ENCODE measurements around the gene FCER2.

Gene FCER2

GRCh38 chr19:7699417-7700401 is 2.2 kb downstream of the FCER2 start:
- no peak for DNase-seq

- DNase-seq = no peak
These were observed 2.9 kb downstream of the FCER2 start for GRCh38 chr19:7699003-7699402.

- DNase-seq = no peak
These were observed 3.3 kb downstream of the FCER2 start for GRCh38 chr19:7698583-7698982.

- no peak for DNase-seq
These were observed 4.1 kb downstream of the FCER2 start for GRCh38 chr19:7697721-7698287.

GRCh38 chr19:7694499-7694898 is 7.4 kb downstream of the FCER2 start:
- DNase-seq = no peak

GRCh38 chr19:7692417-7693088 is 9.4 kb downstream of the FCER2 start:
- no peak for DNase-seq

- DNase-seq = no peak
These were observed 10.4 kb downstream of the FCER2 start for GRCh38 chr19:7691497-7691896.

- DNase-seq = no peak
These were observed 11.1 kb downstream of the FCER2 start for GRCh38 chr19:7690779-7691258.

GRCh38 chr19:7689165-7689564 is 12.8 kb downstream of the FCER2 start:
- no peak for DNase-seq

- DNase-seq = no peak
These were observed 14.8 kb downstream of the FCER2 start for GRCh38 chr19:7687177-7687576.

GRCh38 chr19:7685546-7686445 is 16.1 kb downstream of the FCER2 start:
- DNase-seq = no peak

- no peak for DNase-seq
These were observed 19.6 kb downstream of the FCER2 start for GRCh38 chr19:7682175-7682855.

- DNase-seq = no peak
These were observed 20.4 kb downstream of the FCER2 start for GRCh38 chr19:7681340-7682174.

- peak; percentile 62 for DNase-seq
These were observed 21.2 kb downstream of the FCER2 start, which contains the start of gene TRAPPC5 for GRCh38 chr19:7680606-7681339. TSS of gene TRAPPC5 (plus strand) at chr19:7680833. CDS start at chr19:7682254, 1,421 bp downstream.

- no peak for DNase-seq
These were observed 21.9 kb downstream of the FCER2 start for GRCh38 chr19:7679771-7680605.

- no peak for DNase-seq
These were observed 22.8 kb downstream of the FCER2 start for GRCh38 chr19:7678971-7679751.

GRCh38 chr19:7677669-7678311 is 24.1 kb downstream of the FCER2 start:
- DNase-seq = no peak

GRCh38 chr19:7676854-7677253 is 25.1 kb downstream of the FCER2 start, which contains the start of gene MCEMP1:
TSS of gene MCEMP1 (plus strand) at chr19:7677090. CDS start at chr19:7677121, 31 bp downstream.
- no peak for DNase-seq

Measured in NCI-H2227 treated with DMSO at 0.1 percent for 48 hours (cell line).